GM18508 (cell line): ENCODE measurements around the gene URGCP.

ENCODE experiments used
- ATAC-seq: cut with Tn5 transposase; IDR thresholded peaks from one replicate; pipeline ENCODE4 v1.9.1; 2021; ENCODE audit warnings: moderate number of reproducible peaks; ENCODE audit not compliant: insufficient read depth, unreplicated experiment

The URGCP gene

DNA sequence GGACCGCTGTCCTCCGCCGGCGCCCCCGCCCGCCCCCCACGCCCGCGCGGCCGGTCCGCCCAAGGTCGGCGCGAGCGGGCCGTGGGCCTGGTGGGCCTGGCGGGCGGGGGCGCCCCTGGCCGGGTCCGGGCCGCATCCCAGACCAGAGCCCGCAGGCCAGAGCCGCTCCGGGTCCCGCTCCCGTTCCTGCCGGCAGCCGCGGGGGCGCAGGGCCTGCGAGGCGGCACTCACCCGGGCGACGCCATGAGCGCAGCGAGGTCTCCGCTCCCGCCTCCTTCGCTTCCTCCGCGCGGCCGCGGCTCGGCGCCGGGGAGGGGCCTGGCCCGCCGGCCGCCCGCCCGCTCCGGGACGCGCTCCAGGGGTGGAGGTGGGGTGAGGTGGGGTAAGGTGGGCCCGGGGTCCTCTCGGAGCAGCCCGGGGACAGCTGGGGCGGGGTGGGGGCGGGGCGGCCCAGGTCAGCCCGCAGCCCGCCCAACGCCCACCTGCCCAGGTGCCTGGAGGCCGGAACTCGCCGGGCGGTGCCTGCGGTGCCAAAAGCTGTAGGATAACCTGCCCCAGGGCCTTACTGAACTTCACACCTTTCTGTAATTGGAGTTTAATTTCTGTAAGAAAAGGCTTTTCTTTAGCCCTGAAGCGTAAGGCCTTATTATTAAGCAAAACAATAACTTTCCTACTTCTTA lies at the start of gene URGCP:
Gene URGCP (minus strand): TSS at position 266 of the 680 bp plus-strand sequence. CDS start 21 bp downstream, at position 245.
- ATAC-seq, result no peak

DNA sequence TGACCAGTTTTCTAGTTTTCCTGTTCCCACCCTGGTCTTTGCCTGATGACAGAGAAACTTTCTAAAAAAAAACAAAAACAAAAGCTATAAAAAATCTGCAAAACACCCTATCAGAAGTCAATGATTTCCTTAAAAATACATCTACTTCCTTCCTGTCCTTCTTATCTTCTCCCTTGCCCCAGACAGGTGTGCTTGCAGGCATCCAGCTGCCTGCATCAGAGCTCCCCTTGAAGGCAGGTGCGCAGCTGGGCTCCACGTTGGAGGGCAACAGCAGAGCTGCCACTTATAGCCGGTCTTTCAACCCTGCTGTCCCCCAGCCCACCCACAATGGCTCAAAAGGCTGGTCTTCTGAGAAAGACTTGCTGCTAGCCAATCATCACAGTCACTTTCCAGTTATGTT lies 49.6 kb upstream of the URGCP start:
- no peak for ATAC-seq

DNA sequence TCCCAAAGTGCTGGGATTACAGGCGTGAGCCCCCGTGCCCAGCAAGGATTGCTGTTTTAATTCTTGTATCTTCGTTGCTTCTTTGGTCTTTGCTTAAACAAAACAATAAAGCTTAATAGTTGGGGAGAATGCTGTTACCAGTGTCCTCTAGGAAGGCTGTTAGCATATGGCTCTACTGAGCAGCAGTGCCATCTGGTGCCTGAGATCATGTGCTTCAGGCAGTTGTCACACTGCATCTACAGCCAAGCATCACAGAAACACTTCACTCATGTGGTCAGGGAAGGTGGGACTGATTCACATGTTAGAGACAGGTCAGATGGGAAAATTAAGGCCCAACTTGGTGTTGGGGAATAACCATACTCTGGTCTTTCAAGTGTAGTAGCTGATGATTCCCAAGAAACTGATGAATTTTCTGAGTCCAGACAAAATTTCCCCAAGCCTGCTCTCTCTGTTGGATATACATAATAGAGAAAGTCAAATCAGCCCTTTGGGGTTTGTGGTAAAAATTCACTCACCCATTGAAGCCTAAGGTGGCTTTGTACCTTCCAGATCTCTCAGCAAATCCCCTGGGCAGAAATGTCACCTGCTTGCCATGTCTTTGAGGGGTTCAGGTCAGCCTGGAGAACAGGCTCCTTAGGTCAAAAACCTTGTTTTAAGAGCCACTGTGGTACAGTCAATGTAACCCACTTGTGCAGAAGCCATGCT lies 48.3 kb upstream of the URGCP start:
- ATAC-seq, result no peak

DNA sequence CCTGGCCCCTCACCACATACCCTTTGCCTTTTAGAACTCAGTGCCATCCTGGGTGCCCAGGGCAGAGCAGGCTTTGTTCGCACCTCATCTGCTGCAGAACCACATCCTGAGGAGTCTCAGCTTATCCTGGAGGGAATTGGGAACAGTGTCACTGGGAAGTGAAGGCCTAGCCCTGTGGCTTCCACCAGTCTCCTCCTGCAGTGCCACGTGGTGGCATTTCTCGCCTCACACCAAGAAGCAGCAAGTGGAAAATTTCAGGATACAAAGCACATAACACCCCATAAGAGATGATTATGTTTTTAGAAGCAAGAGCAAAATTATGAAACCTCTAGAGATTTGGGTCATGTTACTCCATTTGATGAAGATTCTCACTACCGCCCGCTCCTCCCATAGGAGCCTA lies 46.7 kb upstream of the URGCP start:
- no peak for ATAC-seq

- ATAC-seq, result no peak
These were observed 45.6 kb upstream of the URGCP start for GRCh38 chr7:43952028-43952427.

- ATAC-seq, result no peak
These were observed 37.9 kb upstream of the URGCP start for GRCh38 chr7:43944286-43944685.

- ATAC-seq, result no peak
These were observed 37.2 kb upstream of the URGCP start for GRCh38 chr7:43943417-43944187.

- ATAC-seq, result no peak
These were observed 36.6 kb upstream of the URGCP start for GRCh38 chr7:43942997-43943396.

DNA sequence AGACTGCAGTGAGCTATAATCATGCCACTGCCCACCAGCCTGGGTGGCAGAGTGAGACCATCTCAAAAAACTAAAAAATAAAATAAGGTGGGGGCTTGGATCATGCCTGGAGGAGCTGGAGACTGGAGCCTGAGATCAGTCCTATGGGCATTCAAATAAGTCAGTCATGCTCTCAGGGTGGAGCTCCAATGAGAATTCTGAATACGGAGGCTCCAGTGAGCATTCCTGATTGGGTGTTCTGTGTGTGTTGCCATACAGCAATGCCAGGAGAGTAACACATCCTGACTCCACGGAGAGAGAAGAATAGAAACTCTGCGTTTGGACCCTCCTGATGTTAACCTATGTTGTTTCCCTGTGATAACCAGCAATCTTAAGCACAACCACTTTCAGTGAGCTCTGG lies 35.9 kb upstream of the URGCP start:
- ATAC-seq, result no peak

DNA sequence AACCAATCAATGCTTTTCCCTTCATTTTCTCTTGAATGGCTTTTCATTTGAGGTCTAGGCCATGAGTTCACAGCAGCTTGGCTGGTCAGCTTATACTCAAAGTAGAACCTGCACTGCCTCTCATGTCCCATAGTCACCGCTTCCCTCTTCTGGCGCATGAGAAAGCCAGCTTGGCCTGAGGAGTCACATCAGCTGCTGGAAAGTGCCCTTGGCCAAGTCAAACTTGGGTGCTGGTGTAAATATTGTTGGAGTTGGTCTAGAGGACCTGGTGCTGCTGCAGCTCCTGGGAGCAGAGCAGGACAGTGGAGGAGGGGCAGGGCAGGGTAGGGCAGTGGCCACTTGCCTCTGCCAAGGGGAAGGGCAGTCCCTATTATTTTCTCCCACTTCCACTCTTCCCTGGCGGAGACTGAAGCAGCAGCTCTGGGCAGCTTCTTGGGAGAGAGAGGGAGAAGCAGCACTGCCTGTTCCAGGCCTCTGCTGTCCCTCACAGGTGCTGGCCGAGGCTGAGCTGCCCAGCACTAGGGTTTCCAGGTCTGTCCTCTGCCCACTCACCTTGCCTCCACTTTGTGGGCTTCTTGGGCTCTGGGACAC lies 32.6 kb upstream of the URGCP start:
- ATAC-seq, result no peak

DNA sequence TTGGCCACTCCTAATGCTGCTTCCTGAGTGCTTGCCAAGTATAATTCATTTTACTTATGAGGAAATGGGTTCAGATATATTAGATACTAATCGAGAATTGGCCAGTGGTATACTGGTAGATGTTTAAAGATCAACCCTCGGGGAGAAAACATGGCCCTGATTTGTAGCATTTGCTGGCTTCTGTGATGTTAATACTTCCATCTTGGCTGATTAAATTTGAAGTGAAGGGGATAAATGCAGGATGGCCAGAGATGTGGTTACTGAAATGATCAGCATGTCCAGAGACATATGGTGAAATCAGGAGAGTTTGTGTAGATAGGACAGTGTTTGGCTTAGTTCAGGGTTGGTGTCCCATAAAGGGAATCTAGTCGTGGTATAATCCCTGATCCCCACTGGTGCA lies 31.0 kb upstream of the URGCP start:
- ATAC-seq, result no peak

GRCh38 chr7:43933902-43934560 lies 27.6 kb upstream of the URGCP start:
- no peak for ATAC-seq

DNA sequence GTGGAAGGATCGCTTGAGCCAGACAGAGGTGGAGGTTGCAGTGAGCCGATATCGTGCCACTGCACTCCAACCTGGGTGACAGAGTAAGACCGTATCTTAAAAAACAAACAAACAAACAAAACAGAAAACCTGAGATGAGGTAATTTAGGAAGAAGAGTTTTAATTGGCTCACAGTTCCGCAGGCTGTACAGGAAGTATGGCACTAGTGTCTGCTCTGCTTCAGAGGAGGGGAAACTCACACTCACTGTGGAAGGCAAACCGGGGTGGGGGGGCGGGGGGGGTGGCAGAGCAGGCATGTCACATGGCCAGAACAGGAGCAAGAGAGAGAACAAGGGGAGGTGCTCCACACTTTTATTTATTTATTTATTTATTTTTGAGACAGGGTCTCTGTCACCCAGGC lies 24.9 kb upstream of the URGCP start:
- no peak for ATAC-seq

DNA sequence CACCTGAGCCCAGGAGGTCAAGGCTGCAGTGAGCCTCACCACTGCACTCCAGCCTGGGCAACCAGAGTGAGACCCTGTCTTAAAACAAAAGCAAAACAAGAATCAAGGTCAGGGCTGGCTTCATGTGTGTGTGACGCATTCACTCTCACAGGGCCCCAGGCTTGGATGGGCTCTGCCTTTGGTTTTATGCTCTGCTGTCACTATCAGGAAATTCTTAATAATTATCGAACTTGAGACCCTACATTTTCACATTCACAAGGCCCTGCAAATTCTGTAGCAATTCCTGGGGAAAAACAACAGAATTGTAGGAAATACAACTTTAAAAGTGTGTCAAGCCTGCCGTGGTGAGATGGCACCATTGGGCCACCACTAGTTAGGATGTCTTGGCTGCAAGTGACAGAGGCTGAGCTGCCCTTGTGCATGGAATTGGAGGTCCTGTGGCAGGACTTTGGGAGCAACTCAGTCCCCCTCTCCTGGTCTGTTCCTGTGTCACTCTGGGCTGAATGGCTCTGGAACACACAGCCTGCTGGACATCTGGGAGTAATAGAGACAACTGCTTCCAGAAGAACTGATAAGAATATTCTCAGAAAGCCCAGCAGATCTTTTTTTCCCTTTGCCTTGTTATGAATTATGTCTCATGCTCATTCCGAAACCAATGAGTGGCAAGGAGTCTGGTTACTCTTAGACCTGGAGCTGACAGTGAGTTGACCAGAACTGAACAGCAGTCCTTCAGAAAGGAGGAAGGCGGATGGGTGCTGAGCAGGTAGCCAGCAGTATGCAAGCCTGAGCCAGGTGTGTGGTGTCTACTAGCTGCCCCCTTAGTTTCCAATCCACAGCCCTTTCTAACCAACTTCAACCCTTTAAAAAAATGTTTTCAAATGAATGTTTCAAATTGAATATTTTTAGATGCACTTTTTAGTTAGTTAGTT lies 23.4 kb upstream of the URGCP start:
- no peak for ATAC-seq

GRCh38 chr7:43927810-43928209 lies 21.4 kb upstream of the URGCP start:
- no peak for ATAC-seq

DNA sequence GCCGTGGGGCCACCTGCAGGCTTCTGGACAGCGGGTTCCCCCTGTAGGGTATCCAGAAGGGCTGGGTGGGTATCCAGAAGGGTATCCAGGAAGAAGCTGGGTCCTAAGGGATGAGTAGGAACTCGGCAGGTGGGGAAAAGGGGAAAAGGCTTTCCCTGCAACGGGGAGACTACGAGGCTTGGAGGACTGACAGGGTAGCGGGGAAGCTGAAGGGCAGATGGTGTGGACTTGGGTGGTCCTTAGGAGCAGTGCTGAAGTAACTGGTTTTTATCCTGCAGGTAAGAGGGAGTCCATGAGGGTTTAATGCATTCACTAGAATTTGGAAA lies 20.4 kb upstream of the URGCP start:
- ATAC-seq, result no peak

DNA sequence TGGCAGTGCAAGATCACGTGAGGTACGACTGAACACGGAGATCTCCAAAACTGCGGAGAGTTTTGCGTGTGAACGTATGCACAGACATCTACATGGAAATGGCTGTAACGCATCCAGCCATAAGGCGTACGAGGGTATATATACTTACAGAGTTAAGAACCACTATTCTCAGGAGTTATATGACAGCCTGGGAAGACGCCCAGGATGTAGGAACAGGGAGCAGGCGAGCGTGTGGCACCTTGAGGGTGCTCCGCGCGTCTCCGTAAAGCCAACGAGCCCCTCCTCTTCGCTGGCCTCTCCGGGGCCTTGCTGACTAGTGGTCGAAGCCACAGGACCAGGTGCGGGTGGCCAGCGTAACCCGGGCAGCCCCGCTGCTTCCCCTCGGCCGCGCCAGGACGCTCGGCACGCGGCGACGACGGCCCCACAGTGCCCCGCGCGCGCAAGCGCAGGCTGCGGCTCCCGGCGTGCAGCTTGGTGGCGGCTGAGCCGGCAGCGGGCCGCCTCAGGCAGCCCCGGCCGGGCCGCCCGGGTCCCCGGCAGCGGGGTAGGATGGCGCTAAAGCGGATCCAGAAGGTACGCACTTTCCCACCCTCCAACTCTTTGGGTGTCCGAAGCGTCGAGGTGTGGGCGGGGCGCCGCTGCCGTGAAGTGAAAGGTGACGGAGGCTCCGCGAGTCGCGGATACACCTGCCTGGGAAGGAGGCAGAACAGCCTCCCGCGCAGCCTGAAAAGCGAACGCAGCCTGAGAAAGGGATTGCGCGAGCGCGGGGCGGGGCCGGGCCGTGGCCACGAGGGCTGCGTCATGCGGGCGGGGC lies 19.8 kb upstream of the URGCP start, which contains the start of gene UBE2D4:
Gene UBE2D4 (plus strand): TSS at position 453 of the 814 bp plus-strand sequence. CDS start 97 bp downstream, at position 550.
- peak; percentile 71 for ATAC-seq

DNA sequence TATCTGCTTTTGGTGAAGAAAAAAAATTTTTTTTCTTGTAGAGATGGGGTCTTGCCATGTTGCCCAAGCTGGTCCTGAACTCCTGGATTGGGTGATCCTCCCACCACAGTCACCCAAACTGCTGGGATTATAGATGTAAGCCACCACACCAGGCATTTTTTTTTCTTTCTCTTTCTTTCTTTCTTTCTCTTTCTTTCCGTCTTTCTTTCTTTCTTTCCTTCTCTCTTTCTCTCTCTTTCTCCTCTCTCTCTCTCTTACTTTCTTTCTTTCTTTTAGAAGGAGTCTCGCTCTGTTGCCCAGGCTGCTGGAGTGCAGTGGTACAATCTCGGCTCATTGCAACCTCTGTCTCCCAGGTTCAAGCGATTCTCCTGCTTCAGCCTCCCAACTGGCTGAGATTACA lies 16.3 kb upstream of the URGCP start:
- ATAC-seq, result no peak

- no peak for ATAC-seq
These were observed 15.0 kb upstream of the URGCP start for GRCh38 chr7:43921423-43921822.
